NCI-H2227 (cell line): ENCODE data around the gene HNRNPA1L2.
"Not testable (repeated sequence)": the region's sequence is repeated elsewhere in the genome, so short reads cannot be mapped to it uniquely, and the experiment has no call there.

Experiments
- DNase-seq: peaks from one replicate; lab custom pipeline; 2025; ENCODE audit not compliant: unreplicated experiment; lab: John Stamatoyannopoulos, UW

Gene HNRNPA1L2

DNA sequence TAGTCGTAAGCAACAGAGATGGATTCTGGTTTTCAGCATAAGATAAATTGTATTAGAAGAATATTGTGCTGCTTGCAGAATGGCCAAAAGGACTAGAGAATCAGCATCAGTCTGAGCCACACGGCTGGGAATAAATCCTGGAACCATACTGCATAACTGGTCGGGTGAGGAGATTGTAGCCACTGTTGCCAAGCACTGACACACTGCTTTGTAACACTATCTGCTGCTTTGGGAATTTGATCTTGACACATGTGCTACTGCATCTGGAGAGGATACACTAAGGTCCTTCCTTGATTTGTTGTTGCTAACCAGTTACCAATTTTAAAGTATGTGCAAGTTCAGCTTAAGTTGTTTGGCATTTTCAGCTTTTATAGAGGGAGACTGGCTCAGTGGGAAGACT, 1.9 kb downstream of the HNRNPA1L2 start:
- DNase-seq = no peak

DNA sequence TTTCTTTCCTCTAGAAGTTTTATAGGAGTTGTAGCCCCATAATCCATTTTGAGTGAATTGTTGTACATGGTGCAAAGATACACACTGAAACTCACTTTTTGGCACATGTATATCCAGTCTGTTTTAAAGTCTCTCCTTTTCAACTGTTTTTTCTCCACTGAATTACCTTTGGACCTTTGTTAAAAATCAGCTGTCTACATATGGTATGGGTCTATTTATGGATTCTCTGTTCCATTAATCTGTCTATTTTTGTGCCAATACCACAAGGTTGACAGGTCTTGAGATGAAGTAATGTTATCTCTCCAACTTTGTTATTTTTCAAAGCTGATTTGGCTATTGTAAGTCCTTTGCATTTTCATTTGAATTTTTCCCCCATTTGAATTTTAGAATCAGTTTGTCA, 4.7 kb downstream of the HNRNPA1L2 start:
- no peak for DNase-seq

DNA sequence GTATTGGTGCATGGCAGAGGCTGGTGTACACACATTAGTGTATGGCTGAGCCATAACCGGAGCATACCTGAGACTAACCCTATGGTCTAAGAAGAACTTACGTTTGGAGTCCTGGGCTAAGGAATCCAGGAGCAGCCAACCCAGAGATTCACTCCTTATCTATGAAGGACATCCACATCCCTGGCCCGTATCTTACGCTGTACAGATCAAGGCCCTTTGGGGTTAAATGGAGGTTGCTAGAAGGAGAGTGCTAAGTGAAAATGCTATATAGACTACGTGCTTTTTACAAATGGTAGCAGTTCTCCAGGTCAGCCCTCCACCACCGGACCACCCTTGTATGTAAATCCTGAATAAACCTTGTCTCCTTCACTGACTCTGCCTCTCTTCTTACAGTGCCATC, 8.5 kb downstream of the HNRNPA1L2 start:
- DNase-seq = no peak

DNA sequence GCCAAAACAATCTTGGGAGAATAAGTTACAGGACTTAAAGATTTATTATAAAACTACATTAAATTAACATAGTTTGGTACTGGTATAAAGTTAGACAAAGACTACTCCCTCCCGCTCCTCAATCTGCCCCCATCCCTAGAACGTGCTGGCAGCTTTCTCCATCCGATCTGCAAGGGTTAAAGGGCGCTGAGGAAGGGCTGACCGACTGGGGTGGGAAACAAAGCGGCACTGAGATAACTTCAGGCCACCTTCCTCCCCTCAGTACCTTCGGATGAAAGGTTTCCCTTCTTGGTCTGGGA, 9.6 kb downstream of the HNRNPA1L2 start:
- peak; percentile 86 for DNase-seq

DNA sequence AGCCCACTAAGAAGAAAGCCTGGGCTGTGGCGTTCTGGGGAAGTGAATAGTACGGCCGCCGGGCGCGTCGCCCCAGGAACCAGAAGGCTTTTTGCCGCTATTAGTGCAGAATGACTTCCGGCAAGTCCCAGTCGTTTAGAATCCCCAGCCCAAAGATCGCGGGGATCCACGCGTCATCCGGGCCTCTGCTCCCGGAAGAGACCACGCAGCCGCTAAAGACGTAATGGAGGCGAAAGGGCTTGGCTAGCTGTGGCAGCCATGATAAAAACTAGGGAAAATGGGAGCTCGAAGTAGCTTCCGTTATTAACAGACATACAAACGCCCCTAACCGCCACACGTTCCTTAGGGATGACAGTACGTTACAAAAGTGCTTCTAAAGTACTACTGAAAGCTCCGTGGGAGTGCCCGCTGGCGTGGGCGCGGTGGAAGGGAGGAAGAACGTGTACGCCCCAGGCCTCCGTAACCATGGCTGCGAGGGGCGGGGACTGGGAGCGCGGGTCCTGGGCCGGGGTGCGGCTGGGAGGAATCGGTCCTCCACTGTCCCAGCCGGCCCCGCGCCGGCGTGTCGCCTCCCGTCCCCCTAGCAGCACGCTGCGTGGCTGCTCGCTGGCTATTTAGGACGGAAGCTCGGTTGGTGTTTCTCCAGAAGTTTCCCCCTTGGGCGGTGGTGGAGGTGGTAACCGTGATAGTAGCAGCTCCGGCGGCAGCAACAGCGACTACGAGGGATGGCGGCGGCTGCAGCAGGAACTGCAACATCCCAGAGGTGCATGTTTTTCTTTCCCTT, 10.2 kb downstream of the HNRNPA1L2 start, which contains the start of gene SUGT1:
SUGT1 (plus strand) TSS at position 641 of the 784 bp plus-strand sequence; CDS start at position 726, 85 bp downstream.
- DNase-seq = peak; percentile 96

DNA sequence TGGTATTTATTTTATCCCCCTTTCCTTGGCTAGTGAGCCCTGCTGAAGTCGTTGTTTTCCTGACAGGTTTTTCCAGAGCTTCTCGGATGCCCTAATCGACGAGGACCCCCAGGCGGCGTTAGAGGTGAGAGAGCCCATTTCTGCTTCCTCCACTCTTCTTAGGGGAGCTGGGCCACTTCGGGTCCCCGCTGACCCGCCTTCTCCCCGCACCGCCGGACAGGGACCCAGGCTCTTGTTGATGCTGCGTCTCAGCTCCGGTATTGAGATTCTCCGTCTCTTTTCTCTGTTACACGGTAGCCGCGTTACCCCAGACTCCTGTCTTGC, 10.7 kb downstream of the HNRNPA1L2 start:
- no peak for DNase-seq

DNA sequence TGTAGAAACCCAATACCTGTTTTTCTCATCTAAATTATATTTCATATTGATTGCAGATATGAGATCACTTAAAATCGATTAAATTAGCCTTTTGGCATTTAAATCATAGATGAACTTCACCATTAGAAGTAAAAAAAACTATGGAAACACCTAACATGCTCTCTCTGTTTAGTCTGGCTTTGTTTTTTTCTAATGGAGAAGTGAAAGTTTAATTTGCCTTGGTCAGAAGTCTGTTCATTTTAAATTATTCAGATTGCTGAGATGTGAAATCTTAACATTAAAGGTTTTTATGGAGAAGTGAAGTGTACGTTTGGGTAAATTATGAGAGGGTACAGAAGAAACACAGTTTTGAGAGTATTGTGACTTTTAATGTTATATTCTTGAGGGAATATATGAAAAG, 17.1 kb downstream of the HNRNPA1L2 start:
- no peak for DNase-seq

DNA sequence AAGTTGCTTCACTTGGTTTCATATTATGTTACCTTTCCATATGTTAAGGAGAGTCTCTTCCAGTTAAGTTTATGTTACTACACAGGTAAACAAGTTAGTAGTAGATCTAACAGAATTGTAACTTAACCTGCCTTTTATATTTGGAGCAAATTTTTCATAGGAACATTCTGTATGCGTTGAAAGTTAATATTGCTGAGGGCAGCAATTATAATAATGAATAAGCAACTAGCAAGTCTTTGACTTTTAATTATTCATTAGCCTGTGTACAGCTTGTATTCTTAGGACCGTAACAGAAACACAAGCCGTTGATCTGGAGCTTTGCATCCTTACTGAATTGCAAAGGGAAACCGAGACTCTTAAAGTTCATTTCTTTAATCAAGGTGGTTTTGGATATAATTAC, 22.0 kb downstream of the HNRNPA1L2 start:
- DNase-seq = no peak

DNA sequence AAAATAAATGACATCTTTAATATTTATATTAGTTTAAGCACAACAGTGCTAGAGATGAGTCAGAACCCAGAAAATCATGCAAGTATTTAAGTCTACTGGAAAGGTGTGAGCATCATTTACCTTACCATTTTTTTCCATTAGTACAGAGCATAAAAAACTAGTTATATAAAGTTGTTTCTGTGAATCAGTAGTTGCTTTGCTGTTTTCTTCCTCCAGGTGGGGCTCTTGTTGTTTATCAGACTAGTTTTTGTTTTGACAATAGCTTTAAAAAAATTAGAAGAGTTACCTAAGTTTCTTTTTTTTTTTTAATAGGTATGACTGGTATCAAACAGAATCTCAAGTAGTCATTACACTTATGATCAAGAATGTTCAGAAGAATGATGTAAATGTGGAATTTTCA, 23.1 kb downstream of the HNRNPA1L2 start:
- peak; percentile 28 for DNase-seq

DNA sequence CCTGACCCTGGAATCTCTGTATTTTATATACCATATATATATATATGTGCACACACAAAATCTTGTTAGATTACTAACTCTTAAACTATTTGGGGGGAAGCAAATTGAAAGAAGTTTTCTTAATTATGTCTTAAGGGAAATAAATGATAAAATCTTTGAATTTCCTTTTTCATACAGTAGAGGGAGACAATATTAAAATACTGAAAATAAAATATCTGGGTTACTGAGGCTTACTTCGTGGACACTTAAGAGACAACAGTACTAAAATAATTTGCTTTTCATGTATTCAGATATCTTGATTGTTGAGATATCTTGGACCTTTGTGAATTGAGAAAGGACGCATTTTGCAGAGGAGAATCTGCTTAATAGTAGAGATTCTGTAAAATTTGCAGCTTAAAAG, 27.4 kb downstream of the HNRNPA1L2 start:
- no peak for DNase-seq

DNA sequence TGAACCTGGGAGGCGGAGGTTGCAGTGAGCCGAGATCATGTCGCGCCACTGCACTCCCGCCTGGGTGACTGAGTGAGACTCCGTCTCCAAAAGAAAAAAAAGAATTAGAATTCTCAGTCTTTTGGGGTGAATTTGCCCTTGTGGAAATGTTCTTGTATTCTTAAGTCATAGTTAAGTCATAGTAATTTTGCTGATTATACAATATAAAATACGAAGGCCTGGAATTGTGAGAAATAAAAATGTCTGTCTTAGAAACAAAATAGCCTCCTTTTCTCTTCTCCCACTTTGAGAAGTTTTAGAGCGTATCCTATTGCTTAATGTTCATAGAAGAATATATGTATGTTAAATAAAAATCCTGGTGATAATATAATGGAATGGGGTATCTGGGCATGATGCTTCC, 28.5 kb downstream of the HNRNPA1L2 start:
- no peak for DNase-seq

DNA sequence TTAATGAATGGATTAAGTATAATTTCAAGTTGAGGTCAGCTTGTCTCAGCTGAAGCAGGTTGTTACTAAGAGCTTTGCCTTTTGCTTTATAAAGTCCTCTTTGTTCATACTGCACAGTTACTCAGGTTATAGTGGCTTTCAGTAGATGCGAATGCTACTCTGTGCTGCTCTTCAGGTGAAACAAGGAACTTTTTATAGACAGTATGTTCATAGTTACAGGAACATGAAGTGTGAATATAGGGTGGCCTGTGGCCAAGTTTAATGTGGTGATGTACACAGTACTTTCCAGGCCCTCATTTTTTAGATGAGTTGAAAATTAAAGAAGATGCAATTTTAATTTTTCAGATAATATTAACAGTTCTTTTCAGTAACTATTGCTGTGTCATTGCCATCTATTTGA, 31.2 kb downstream of the HNRNPA1L2 start:
- DNase-seq = no peak

DNA sequence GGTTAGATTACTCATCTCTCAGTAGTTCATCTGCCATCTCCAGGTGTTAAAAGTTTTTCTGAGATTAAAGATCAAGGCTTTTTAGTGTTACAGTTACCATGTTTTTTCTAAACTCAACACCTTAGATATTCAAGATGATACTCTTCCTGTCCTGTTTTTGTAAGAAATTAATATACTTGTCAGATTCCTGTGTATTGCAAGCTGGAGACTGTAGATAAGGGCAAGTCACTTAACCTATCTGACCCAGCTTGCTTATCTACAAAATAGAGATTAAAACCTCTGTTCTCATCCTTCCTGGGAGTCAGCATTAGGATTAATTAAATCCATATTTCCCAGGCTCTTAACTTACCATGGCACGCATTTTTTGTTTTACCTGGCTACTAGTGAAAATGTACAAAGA, 35.6 kb downstream of the HNRNPA1L2 start:
- no peak for DNase-seq

DNA sequence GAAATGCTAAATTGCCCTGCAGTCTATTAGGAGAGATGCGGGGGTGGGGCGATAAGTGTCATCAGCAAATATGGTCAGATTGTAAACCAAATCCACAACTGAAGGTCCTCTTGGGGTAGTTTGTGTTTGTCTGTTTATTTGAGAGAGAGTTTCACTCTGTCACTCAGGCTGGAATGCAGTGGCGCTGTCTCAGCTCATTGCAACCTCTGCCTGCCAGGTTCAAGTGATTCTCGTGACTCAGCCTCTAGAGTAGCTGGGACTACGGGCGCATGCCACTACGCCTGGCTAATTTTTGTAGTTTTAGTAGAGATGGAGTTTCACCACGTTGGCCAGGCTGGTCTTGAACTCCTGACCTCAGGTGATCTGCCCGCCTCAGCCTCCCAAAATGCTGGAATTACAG, 43.6 kb downstream of the HNRNPA1L2 start:
- DNase-seq = not testable (repeated sequence)

DNA sequence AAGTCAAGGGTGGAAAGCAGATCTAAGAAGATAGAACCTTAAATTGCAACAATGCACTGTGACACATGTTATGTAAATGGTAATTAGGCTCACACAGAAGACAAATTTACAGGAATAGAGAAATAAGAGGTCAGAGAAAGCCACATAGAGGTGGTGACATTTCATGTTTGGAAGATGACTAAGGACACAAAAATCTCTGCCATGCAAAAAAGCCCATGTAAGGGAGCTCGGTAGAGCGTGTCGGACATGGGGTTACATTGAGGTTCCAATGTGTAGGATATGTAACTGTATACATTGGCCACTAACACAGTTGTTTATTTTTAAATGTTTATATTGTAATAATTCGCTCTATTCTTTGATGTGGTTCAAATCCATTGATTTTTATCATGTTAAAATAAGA, 44.1 kb downstream of the HNRNPA1L2 start:
- no peak for DNase-seq
